GM12878 (cell line): Measurements from ENCODE around the gene GPR119. TPM values are rescaled to one million over a fixed set of nuclear protein-coding genes. Genes with fewer than 3 reads are reported as not detected.

Experiments
- ATAC-seq: fragments of 200-7000 bp; cut with Tn5 transposase; 3 replicates; pipeline ENCODE4 v1.9.1; 2020; ENCODE audit warnings: mild to moderate bottlenecking, moderate library complexity
- BruUV-seq: library from RNA; stranded (reverse); fragments of 400-500 nt; replicated peaks from 2 replicates; lab custom pipeline; 2021; lab: Mats Ljungman, UMichigan
- CTCF ChIA-PET: fragments of 300-600 bp; sonication (Branson Sonifier 250); formaldehyde crosslinking; extraction: SDS; loops from one replicate; lab custom pipeline; 2021; ENCODE audit warnings: inconsistent platforms; lab: Yijun Ruan, JAX
- POLR2A ChIA-PET: fragments of 350-600 bp; formaldehyde crosslinking; extraction: SDS; loops from one replicate; lab custom pipeline; 2021; ENCODE audit warnings: inconsistent platforms; lab: Charles Lee
- RAD21 ChIA-PET: fragments of 300-600 bp; sonication (Branson Sonifier 250); formaldehyde crosslinking; loops from one replicate; lab custom pipeline; 2023; ENCODE audit warnings: antibody characterized with exemption; ENCODE audit not compliant: unreplicated experiment; lab: Charles Lee
- SMC1A ChIA-PET: fragments of 300-600 bp; sonication (Branson Sonifier 250); formaldehyde crosslinking; loops from one replicate; lab custom pipeline; 2023; ENCODE audit not compliant: unreplicated experiment, uncharacterized antibody; lab: Charles Lee
- DNase-seq: peaks from one replicate; pipeline ENCODE4 v3.0.0-alpha.2; 2011; ENCODE audit warnings: low read depth, low spot score
- FAIRE-seq: peaks from 3 replicates; lab custom pipeline; 2011; peaks lifted over from hg19 to GRCh38; lab: Jason Lieb, UNC
- H2AFZ ChIP-seq: 2 replicates; pipeline ENCODE4 v1.6.0; 2011; ENCODE audit warnings: low read depth, low read length, control low read depth; ENCODE audit not compliant: control insufficient read depth
- H3K27ac ChIP-seq: 2 replicates; pipeline ENCODE4 v1.5.1; 2011; ENCODE audit warnings: control low read depth; ENCODE audit not compliant: control insufficient read depth, insufficient read depth
- H3K27me3 ChIP-seq, 2 experiments: replicated peaks in 1 of 2; 2 replicates each; pipeline versions ENCODE4 v1.6.0 to v1.6.1; 2011; ENCODE audit warnings: low read length in 1 of 2; ENCODE audit not compliant: control insufficient read depth in 2 of 2, insufficient read depth in 2 of 2
- H3K36me3 ChIP-seq, 2 experiments: 2 replicates each; pipeline ENCODE4 v1.5.1; 2011; ENCODE audit warnings: low read length in 1 of 2; ENCODE audit not compliant: control insufficient read depth in 2 of 2, insufficient read depth in 2 of 2
- H3K4me1 ChIP-seq: 2 replicates; pipeline ENCODE4 v1.6.1; 2011; ENCODE audit warnings: mild to moderate bottlenecking, low read length, moderate library complexity, mixed read lengths; ENCODE audit not compliant: control insufficient read depth, insufficient read depth
- H3K4me2 ChIP-seq: 2 replicates; pipeline ENCODE4 v1.6.0; 2011; ENCODE audit warnings: control low read depth; ENCODE audit not compliant: control insufficient read depth, insufficient read depth
- H3K4me3 ChIP-seq: fragments of 200-600 bp; sonication (generic); 2 replicates; pipeline ENCODE4 v1.5.1; 2016
- H3K79me2 ChIP-seq: 2 replicates; pipeline ENCODE4 v1.6.0; 2011; ENCODE audit warnings: low read length; ENCODE audit not compliant: control insufficient read depth, insufficient read depth
- H3K9ac ChIP-seq: 2 replicates; pipeline ENCODE4 v1.8.0; 2011; ENCODE audit warnings: low read length, control low read depth, mixed read lengths; ENCODE audit not compliant: control insufficient read depth, insufficient read depth
- H3K9me3 ChIP-seq: replicated peaks from 3 replicates; pipeline ENCODE4 v1.5.1; 2011; ENCODE audit warnings: mild to moderate bottlenecking, low read length; ENCODE audit not compliant: control insufficient read depth, insufficient read depth
- H4K20me1 ChIP-seq: 2 replicates; pipeline ENCODE4 v1.6.0; 2011; ENCODE audit not compliant: control insufficient read depth, insufficient read depth
- BHLHE40 ChIP-seq, 2 experiments: fragments of 450-650 bp in 1 of 2; IDR thresholded peaks; 2 replicates each; pipeline ENCODE4 v1.6.1; 2011 to 2017; ENCODE audit warnings: low read depth in 2 of 2, borderline replicate concordance in 1 of 2, improper control_type of control experiment in 1 of 2, low read length in 1 of 2, mild to moderate bottlenecking in 1 of 2
- BMI1 ChIP-seq: fragments of 450-650 bp; IDR thresholded peaks from 2 replicates; pipeline ENCODE4 v1.6.1; 2016; ENCODE audit warnings: mild to moderate bottlenecking, moderate library complexity, borderline replicate concordance
- BRCA1 ChIP-seq: IDR thresholded peaks from 2 replicates; pipeline ENCODE4 v1.6.1; 2011; ENCODE audit warnings: low read depth, low read length, improper control_type of control experiment
- EED ChIP-seq: sonication (generic); IDR thresholded peaks from 2 replicates; pipeline ENCODE4 v1.6.1; 2016; ENCODE audit warnings: antibody characterized with exemption, low read depth
- ESRRA ChIP-seq: IDR thresholded peaks from 2 replicates; pipeline ENCODE4 v1.6.1; 2012; ENCODE audit warnings: mild to moderate bottlenecking, low read length, improper control_type of control experiment
- EZH2 ChIP-seq: IDR thresholded peaks from 2 replicates; pipeline ENCODE4 v1.6.1; 2012; ENCODE audit warnings: low read depth, mild to moderate bottlenecking, control low read depth, inconsistent platforms, low read length, borderline replicate concordance; ENCODE audit not compliant: control insufficient read depth
- FOXK2 ChIP-seq: fragments of 450-650 bp; IDR thresholded peaks from 2 replicates; pipeline ENCODE4 v1.6.1; 2017; ENCODE audit warnings: mild to moderate bottlenecking, moderate library complexity
- NR2C2 ChIP-seq: IDR thresholded peaks from 2 replicates; pipeline ENCODE4 v1.6.1; 2011; ENCODE audit warnings: borderline replicate concordance, low read depth; ENCODE audit not compliant: control insufficient read depth, insufficient read length
- STAT1 ChIP-seq: fragments of 450-650 bp; conservative IDR thresholded peaks from 2 replicates; pipeline ENCODE4 v1.6.1; 2014; ENCODE audit warnings: antibody characterized with exemption, mild to moderate bottlenecking
- WGBS: methylation state at CpG from one replicate; pipeline ENCODE4 v1.1.6; 2016; ENCODE audit warnings: low lambda C conversion rate; ENCODE audit not compliant: insufficient replicate concordance, insufficient coverage; ENCODE audit errors: missing lambda C conversion rate; 5-methylcytosine and 5-hydroxymethylcytosine counted together
- in situ Hi-C: fragments of 300-500 bp; cut with MboI; formaldehyde crosslinking; loops from 9 replicates; pipeline ENCODE4 v1.14.3; 2018; ENCODE audit warnings: mixed read lengths
- intact Hi-C: fragments of 100-400 bp; cut with micrococcal nuclease; formaldehyde crosslinking; loops from one replicate; pipeline ENCODE4 v1.14.2; 2022; ENCODE audit not compliant: unreplicated experiment
- polyA plus RNA-seq, 11 experiments: library from polyadenylated mRNA; depleted of rRNA in 4 of 11; unstranded in 6 of 11; stranded (reverse) in 5 of 11; fragments of >200 nt; fragmentation: Nextera tagmentation in 4 of 11; fragmentation: Illumina TruSeq in 1 of 11; extraction: Ambion mirVana in 4 of 11; extraction: Trizol in 1 of 11; gene quantifications; 1 replicate in 1 of 11; 2 replicates in 10 of 11; pipeline versions ENCODE4 v1.2.1 to v1.2.3, GENCODE V29; 2011 to 2016; ENCODE audit warnings: inconsistent platforms in 2 of 11, missing spikeins in 2 of 11, low read depth in 1 of 11
- total RNA-seq, 4 experiments: library from RNA; depleted of rRNA in 3 of 4; stranded (reverse); fragments of >200 nt in 3 of 4; fragmentation: Illumina TruSeq in 1 of 4; extraction: Trizol in 1 of 4; gene quantifications; 2 replicates each; pipeline versions ENCODE4 v1.2.1 to v1.2.3, GENCODE V29; 2013 to 2021
- TF ChIP-seq, protein P1 (sequence below): fragments of 450-650 bp; IDR thresholded peaks from 2 replicates; pipeline ENCODE4 v1.6.1; 2017; ENCODE audit warnings: mild to moderate bottlenecking, low read depth, inconsistent platforms; ENCODE audit not compliant: poor library complexity, severe bottlenecking
- TF ChIP-seq, protein P2 (sequence below): IDR thresholded peaks from 2 replicates; pipeline ENCODE4 v1.6.1; 2011; ENCODE audit warnings: low read depth, mild to moderate bottlenecking, low read length, moderate library complexity, borderline replicate concordance; ENCODE audit errors: extremely low read depth

GPR119 gene
- total and polyA plus RNA-seq, 10 of the 15 experiments (the other 5 are each of a cell fraction or from before 2014, with no cell fraction given) = not detected

DNA sequence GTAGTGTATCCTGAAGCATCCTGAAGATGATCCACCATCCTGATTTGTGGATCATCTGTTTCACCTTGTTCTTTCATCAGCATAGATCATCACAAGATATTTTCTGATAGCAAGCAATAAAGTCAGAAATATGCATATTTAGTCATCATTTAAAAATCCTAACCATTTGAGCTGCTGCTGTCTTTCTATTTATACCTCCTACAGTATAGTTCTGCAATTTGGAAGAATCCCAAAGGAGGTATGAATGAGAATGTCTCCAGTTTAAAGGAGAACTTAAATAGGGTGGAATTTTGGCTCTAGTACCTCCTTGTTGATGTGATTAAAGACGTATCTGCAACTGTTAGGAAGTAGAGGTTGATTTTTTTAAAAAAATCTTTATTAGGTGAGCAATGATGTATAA is 38.2 kb downstream of the GPR119 start:
- no peak overlapping the region for H3K4me2 ChIP-seq
- ATAC-seq = no peak
- TF ChIP-seq, protein P1, sequence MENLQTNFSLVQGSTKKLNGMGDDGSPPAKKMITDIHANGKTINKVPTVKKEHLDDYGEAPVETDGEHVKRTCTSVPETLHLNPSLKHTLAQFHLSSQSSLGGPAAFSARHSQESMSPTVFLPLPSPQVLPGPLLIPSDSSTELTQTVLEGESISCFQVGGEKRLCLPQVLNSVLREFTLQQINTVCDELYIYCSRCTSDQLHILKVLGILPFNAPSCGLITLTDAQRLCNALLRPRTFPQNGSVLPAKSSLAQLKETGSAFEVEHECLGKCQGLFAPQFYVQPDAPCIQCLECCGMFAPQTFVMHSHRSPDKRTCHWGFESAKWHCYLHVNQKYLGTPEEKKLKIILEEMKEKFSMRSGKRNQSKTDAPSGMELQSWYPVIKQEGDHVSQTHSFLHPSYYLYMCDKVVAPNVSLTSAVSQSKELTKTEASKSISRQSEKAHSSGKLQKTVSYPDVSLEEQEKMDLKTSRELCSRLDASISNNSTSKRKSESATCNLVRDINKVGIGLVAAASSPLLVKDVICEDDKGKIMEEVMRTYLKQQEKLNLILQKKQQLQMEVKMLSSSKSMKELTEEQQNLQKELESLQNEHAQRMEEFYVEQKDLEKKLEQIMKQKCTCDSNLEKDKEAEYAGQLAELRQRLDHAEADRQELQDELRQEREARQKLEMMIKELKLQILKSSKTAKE = no peak
- TF ChIP-seq BMI1 (no peak), EZH2 (no peak), NR2C2 (no peak), BRCA1 (no peak), BHLHE40 (IDR thresholded peaks at IDR 0.05; ENCODE audit: borderline replicate concordance in 1 of 2, low read depth in 2 of 2, low read length in 1 of 2) (no peak), EED (no peak), STAT1 (no peak), ESRRA (no peak), FOXK2 (no peak)
- TF ChIP-seq, protein P2, sequence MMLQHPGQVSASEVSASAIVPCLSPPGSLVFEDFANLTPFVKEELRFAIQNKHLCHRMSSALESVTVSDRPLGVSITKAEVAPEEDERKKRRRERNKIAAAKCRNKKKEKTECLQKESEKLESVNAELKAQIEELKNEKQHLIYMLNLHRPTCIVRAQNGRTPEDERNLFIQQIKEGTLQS = no peak
- TF ChIP-seq, all 136 proteins: peak for 0
- FAIRE-seq (no peak), DNase-seq (no peak)
- no peak overlapping the region for H3K27ac ChIP-seq
- ChIA-PET POLR2A (no interaction called here), RAD21 (no interaction called here), CTCF (no interaction called here), SMC1A (no interaction called here)
- H3K4me1 ChIP-seq = no peaks in the 10 kb centered on the region
- no peaks in the 10 kb centered on the region for H3K9me3 ChIP-seq
- H3K79me2 ChIP-seq = no peaks in the 10 kb centered on the region
- no peak overlapping the region for H2AFZ ChIP-seq
- 36% methylated on average over 1 of the region's 1 CpG for WGBS
- intact Hi-C loops = no loop called here
- in situ Hi-C loops = no loop called here
- H3K4me3 ChIP-seq = no peak overlapping the region
- H3K9ac ChIP-seq = no peak overlapping the region
- no peaks in the 10 kb centered on the region for H3K36me3 ChIP-seq
- no peaks in the 10 kb centered on the region for H4K20me1 ChIP-seq
- no TSS peak for BruUV-seq
- no peaks in the 10 kb centered on the region for H3K27me3 ChIP-seq
